ENCODE data around the gene GPR65.

Gene GPR65, protein sequence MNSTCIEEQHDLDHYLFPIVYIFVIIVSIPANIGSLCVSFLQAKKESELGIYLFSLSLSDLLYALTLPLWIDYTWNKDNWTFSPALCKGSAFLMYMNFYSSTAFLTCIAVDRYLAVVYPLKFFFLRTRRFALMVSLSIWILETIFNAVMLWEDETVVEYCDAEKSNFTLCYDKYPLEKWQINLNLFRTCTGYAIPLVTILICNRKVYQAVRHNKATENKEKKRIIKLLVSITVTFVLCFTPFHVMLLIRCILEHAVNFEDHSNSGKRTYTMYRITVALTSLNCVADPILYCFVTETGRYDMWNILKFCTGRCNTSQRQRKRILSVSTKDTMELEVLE

DNA sequence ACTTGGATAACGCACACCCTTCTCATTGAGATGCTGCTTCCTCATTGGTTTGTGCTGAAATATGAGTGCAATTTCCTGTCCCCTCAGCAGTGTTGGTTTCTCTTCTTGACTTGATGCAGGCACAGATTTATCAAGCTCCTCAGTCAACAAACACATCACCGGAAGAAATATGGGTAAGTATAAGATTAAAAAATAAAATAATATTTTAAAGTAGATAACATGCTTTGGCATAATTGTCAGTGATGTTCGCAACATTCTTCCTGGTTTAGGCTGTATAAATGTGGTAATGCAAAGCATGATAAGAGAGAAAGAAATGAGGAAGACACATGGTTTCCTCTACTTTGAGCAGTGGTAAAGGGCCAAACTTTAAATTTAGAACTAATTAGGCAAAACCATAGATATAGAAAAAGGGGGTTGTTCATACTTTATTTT lies at the start of gene GPR65:
TSS of gene GPR65 (plus strand) at position 86 of the 432 bp plus-strand sequence. CDS start 5,713 bp downstream, outside the sequence.
- no peak for DNase-seq

DNA sequence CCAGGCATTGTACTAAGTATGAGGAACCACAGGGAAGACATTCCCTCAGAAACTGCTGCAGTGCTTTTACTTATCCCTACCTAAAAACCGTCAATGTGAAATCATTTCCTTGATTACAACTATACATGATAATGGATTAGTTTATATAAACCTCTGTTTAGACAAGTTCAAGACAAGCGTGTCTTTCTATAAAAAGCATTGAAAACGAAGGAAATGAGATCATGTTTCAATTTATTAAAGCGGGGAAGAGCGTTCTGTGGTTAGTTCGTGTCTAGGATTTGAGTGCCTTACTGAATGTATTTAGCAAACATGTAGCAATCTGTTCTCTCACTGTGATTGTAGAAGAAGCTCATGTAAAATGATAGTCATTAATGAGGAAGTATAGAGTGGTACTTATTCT lies 49.4 kb upstream of the GPR65 start:
- DNase-seq, result no peak

DNA sequence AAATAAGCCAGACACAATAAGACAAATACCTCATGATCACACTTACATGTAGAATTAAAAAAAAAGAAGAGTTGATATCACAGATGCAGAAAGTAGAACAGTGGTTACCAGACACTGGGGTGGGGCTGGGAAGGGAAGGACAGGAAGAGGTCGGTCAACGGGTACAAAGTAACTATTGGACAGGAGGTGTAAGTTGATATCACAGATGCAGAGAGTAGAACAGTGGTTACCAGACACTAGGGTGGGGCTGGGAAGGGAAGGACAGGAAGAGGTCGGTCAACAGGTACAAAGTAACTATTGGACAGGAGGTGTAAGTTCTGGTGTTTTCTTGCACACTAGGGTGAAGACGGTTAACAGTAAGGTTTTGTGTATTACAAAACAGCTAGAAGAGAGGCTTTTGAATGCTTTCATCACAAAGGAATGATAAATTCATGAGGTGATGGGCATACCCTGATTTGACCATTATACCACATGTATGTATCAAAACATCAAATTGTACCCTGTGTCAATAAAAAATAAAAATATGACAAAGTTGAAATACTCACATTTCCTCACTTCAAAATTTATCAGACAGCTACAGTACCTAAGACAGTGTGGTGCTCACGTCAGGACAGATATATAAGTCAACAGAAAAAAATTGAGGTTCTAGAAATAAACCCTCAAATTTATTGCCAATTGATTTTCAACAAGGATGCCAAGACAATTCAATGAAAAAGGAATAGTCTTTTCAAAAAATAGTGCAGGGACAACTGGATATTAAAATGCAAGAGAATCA lies 44.7 kb upstream of the GPR65 start:
- DNase-seq, result no peak

DNA sequence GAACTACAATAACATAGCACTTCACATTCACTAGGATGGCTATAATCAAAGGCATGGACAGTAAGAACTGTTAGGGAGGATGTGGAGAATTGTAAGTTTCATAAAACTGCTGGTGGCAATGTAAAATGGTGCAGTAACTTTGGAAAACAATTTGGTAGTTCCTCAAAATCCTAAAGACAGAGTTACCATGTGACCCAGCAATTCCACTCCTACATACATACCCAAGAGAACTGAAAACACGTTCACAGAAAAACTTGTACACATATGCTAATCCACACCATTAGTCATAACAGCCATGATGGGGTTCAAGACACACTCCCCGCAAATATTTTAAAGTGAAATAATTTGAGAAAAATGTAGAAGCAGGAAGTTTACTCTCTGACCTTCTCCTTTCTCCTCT lies 43.7 kb upstream of the GPR65 start:
- no peak for DNase-seq

DNA sequence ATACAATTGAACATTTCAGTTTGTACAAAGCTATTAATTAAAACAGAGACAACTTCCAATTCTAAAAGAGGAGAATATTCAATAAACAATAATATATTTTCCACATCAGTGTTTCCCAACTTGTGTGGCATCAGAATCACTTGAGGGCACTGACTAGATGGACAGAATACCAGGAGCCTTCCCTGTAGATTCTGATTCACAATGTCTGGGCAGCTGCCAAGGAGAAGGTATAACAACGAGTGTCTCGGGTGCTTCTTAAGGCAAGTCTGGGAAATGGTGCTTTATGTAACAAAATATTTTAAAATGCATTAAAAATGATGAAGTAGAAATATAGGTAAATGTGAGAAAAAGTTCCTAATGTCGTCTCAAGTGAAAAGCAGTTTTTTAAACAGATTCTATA lies 38.1 kb upstream of the GPR65 start:
- DNase-seq, result no peak

DNA sequence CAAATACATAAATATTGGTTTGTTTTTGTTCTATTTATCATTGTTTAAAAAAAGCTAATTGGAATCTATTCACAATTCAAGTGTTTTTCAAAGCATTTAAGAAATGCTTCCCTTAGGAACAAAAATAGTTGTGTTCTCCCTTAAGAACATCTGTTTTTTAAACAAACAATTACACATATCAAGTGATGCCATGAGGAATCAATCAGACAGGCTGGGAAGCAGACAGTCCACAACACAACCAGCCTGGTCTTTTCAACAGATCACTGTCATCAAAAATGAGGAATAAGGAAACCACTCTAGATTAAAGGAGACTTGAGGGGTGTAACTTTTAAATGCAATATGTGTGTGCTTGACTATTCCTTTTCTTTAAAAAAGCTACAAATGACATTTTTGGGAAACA lies 37.4 kb upstream of the GPR65 start:
- no peak for DNase-seq

DNA sequence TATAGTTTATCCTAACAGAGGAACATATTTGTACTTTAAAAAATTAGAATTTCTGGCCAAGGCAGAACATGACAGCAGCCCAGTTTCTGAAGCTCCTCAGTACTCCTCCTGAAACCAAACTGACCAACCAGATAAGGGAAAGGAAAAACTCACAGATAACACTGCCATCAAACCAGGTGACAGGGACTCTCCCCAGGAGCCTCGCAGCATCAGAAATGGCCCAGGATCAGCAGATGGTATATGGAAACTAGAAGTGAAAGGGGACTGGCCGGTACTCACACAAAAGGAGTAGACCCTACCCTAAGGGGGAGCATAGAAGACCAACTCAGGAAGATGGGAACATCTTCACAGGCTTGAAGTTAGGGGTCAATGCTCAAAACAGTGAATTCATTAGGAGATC lies 33.9 kb upstream of the GPR65 start:
- no peak for DNase-seq

DNA sequence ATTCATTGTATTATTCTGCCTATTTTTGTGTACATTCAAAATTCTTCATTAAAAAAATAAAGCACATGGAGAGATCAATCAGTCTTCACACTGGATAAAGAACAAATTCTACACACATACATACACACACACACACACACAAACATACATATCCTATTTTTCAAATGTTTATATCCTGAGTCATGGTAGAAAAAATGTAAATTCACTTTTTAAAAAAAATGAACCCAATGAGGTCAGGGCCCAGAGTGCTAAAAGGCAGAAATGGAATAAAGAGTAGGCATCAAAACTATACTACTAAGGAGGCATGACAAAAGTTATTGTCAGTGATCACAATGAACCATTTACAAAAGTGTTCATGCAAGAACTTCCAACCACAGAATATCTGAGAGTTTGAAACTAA lies 29.3 kb upstream of the GPR65 start:
- no peak for DNase-seq

DNA sequence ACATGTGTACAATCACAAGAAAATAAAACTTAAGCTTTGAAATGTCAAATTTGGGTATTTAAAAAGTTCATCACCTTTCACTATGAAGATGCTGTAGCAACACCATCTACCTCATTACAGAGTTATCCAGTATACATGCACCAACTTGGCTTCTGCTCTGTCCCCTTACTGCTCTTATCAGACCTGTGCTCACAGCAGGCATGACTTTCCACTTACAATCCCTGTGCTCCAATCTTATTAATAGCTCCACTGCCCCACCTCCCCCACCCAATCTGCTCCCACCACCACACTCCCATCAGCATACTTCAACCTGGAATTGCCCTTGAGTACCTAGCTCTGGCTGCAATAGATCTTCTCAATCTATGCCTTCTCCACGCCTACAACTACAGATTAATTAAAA lies 25.2 kb upstream of the GPR65 start:
- no peak for DNase-seq

DNA sequence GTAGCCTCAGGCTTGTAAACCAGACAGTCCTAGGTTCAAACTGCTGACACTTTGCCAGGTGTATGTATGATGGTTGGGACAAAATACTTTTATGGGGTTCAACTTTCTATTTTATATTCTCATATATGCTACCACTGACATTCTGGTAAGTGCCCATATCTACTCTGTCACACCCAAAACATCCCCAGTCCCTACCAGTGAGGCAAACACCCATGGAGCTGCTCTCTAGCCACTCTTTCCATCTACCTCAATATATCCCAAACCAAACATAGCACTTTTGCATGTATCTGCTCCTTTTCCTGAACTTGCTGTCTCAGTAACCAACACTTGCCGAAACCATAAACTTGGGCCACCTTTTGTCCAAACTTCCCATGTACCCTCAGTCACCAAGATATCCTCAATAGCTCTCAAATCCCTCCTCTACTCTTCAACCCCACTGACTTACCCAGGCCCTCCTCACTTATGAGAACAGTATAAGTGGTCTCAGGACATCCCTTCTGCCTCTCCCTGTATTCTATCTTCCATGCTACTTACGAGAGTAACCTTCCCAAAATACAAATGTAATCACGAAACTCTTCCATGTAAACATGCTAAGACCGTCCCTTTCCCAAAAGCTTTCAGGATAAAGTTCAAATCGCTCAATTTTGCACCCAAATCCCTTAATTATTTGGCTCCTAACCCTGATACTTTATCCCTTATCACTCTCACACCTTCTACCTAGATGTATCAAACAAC lies 15.5 kb upstream of the GPR65 start:
- no peak for DNase-seq

DNA sequence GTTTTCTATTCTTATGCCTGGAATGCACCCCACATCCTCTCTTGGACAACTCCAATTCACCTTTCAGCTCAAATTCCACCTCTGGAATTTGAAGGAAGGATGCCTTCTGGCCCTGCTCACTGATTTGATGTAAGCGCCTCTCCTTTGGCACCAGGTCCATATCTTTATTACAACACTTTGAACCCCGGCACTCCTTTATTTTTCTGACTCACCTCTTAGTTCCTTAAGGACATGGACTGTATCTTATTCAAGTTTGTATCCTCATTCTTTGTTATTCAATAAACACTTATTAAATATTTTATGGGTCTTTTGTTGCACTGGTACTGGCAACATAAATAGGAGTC lies 15.0 kb upstream of the GPR65 start:
- no peak for DNase-seq

DNA sequence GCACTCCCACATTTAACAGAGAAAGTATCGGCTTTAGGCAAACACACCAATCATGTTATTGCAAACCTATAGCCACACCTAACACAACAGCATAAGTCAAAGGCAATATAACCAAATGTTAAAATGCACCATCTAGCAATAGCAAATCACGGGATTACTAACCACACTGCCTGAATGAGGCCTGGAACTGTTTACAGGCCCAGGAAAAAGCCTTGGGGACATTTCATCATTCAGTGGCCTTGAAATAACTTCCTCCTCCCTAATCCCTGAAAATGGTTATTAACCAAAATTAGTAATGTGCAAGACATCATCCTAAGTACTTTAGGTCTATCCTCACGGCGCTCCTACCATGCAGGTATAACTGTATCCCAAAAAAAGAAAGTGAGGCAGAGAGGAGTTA lies 14.3 kb upstream of the GPR65 start:
- no peak for DNase-seq

DNA sequence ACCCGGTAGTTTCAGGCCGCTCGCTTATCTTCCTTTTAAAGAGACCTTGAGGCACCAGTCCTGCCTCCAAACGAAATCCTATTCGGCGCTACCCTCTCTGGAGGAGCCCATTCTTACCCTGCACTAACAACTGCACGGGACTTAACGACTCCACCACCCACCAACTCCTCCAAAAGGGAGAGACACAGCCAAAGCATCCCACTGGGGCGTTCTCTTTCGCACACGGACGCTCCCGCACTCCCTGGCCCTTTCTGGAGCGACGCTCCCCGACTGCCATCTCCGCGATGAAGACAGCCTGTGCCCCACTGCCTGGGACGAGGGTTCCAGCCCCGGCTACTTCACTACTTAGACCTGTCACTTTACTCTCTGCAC lies 12.6 kb upstream of the GPR65 start:
- DNase-seq, result no peak

DNA sequence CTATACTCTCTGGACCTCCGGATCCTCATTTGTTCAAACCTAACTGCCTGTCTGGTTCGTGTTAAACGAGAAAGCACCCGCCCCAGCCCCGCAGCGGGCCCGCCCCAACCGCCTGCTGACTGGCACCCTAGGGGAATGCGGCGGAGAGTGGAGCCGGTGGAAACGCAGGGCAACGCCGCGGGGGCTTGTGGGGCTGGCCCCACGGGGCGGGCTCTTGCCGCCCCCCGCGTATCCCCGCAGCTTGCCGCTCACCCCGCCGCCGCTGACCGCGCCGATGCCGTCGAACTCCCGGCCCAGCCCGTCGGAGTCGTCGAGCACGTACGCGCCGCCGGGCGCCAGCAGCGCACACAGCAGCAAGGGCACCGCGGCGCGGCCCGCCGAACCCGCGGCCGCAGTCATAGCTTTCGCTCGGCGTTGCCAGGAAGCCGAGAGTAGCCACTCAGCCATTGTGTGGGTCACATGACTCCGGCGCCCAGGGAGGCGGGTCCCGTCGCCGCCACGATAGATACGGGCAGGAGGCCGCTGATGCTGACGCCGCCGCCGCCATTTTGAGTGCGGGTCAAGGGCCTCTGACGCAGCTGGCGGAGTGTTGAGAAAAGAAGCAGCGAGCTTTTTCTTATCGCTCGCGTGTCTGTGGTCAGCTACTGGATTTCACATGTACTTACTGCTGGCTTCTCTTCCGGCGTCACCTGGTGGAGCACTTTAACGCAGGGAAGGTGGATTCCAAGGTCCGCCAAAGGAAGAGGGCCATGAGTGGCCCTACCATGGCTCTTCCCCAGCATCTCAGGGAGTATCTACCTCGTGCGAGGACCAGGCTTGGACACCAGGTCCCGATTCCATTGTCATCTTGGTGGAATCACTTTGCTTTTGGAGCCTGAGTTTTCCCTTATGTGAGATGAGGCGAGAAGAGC lies 12.0 kb upstream of the GPR65 start, which contains the start of gene GALC:
TSS of gene GALC (minus strand) at position 465 of the 911 bp plus-strand sequence. CDS start at position 447, 18 bp downstream.
- DNase-seq, result peak; percentile 76

DNA sequence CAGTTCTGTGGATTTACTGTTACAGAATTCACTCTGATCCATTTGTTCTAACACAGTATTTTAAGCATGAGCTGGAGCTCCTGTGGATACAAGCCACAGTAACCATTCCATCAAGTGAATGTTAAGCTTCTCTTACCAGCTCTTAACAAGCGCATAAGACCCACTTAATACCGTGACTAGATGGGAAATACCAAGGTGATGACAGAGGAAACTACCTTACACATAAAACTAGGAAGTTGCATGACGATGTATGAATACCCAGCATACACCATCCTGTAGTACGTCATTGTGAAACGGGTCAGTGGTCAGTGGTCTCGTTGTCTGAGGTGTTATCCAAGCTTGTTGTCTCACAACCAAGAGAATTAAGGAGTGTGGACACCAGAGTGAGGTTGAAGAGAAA lies 10.0 kb upstream of the GPR65 start:
- DNase-seq, result no peak

DNA sequence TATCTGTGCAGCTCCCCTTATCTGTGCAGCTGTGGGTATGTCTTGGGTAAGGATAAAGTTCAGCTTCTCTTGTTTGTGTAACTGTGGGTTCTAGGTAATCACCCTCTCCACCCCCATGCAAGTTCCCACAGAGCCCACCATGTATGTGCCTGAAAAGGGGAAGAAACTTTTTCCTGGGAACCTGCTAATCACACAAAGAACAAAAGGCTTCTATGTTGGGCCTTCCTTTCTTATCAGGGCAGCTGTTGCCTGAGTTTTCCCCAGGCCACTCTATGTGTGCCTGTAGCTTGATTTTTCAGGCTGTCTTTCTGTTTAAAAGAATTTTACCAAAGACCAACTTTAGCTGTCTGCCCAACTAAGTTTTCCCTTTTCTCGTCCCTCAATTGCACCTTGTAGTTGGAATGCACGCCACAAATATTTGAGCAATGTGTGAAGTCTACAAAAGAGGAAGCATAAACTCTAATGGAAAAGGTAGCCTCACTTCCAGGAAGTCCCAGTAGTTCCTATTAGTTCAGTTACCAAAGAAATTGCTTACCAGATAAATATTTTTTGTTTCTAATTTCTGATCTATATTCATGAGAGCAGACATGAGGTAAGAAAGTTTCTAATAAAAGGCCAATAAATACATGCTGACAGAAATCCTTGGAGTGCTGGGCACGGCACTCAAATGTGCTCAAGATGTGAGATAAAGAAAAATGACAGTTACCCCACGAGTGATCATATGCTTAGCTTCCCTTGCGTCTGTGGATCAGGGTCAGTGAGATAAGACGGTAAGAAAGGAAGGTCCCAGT lies 9.2 kb upstream of the GPR65 start:
- DNase-seq, result no peak

DNA sequence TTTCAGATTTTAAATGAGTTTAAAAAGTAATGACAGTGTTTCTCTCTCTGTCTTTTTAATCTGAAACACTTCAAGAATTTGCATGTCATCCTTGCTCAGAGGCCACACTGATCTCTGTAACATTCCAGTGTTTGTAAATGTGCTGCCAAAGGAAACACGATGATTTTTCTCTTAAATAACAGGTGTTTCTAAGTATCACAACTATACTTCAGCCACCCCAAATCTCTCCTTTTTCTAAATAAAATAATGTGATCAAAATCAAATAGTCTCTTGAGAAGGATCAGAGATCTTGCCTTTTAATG lies 8.7 kb upstream of the GPR65 start:
- no peak for DNase-seq

DNA sequence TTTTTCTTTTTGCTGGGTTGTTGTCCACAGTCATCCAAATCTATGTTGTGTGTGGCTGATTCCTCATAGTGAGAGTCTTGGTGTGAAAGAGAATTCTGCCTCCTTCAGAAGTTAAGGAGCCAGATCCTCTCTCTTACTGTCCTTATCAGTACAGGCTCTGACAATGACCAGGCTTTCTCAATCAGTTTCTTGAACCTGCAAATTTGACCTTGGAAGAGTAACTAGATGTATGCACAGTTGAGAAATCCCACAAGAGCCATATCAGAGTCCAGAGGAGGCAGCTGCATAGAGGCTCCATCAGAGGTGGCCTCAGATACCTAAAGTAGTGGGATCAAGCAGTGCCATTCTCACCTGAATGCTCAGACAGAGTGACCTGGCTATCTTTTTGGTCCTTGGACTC lies 6.5 kb upstream of the GPR65 start:
- no peak for DNase-seq

DNA sequence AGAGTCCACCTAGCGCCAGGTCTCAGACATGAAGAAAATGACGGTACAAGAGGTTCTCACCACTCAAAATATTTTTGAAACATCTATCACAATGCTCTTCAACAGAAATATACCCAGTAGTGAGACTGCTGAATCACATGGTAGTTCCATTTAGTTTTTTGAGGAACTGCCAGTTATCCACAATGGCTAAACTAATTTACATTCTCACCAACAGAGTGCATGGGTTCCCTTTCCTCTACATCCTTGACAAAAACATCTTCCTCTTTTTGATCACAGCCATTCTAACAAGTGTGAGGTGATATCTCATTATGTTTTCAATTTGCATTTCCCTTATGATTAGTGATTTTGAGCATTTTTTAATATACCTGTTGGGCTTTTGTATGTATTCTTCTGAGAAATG lies 5.7 kb upstream of the GPR65 start:
- DNase-seq, result no peak

DNA sequence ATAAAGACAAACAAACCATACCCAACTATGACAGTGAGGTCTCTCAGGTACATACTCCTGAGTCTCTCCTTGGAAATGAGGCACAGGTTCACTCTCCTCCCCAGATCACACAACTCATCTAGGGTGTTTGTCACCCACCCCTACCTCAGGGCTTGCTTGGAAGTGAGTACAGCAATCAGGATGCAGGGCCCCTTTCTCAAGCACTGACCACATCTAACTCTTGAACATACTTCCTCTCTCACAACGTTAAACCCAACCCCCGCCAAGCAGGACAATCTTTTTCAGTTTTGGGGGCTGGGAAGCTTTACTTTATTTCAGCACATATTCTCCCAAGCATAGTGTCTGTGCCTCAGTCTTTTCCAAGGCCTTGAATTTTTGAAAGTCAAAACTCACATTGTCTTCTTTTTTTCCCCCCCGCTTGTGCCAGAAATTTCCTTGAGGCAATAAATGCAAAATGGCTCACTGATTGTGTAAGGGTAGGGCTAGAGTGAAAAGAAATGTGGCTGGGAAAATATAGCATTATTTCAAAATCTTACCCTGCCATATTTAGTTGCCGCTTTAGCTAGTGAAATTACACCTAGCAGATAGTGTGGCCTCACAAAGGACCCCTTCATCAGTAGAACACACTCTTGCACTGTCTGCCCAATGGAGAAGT lies 2.4 kb upstream of the GPR65 start:
- DNase-seq, result no peak

DNA sequence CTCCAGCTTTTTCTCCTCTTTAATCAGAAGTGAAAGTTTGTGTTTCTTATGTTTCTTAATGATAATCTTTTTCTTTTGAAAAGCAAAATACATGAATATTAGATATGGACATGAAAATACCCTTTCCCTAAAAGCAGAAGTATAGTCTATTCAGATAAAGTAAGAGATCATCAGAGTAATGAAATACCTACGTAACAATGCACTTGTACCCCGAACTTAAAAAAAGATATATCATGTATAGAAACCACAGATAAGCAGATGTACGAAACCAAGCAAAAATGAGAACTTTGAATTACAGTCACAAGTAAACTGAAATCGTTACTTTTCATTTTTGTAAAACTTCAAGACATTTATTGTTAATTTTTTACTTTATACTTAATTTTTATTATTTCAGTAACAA lies 1.5 kb upstream of the GPR65 start:
- no peak for DNase-seq
